ENCODE data around the gene RERE. TPM values are rescaled to one million over a fixed set of nuclear protein-coding genes. Genes with fewer than 3 reads are reported as not detected.
"Not testable (repeated sequence)": the region's sequence is repeated elsewhere in the genome, so short reads cannot be mapped to it uniquely, and the experiment has no call there.

Gene RERE
- total RNA-seq, 2 experiments from 2014 or later = 73.1 to 211 TPM

DNA sequence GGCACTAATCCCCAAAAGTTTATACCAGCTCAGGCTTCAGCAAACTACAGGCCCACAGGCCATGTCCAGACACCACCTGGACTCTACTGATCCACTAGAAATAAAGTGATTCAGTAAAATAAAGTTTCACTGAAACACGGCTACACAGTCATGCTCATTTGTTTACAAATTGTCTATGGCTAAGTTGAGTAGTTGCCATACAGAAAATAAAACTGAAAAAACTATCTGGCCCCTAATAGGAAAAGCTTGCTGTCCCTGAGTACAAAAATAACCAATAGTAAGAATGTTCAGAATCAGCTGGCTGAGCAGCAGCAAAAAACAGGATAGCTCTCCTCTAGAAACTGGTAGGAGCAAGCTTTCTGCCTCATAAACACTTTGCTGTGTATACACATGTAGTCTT lies 221.5 kb downstream of the RERE start:
- peaks cover 9% of the 10 kb centered on the region; the same call in 1 of the 2 replicates for H3K36me3 ChIP-seq (ENCODE audit: insufficient read depth, low read length)
- H4K20me1 ChIP-seq (ENCODE audit: insufficient read depth, low read length) = no peaks in the 10 kb centered on the region
- no peak for DNase-seq (ENCODE audit: low spot score)
- no peak overlapping the region for H3K4me2 ChIP-seq (ENCODE audit: low read length)
- no peak overlapping the region for H2AFZ ChIP-seq (ENCODE audit: low read length)
- ChIA-PET CTCF (ENCODE audit: unreplicated experiment) (no interaction called here), POLR2A (interaction anchor here (0.6 to 1.0 kb wide), 4 partner anchors 32 to 531 kb away, joined by 3 to 4 read pairs (median 4); no protein-coding TSS in a partner anchor)
- no peaks in the 10 kb centered on the region for H3K4me1 ChIP-seq (ENCODE audit: insufficient read depth, low read length, poor library complexity, severe bottlenecking)
- no peaks in the 10 kb centered on the region for H3K9me2 ChIP-seq (ENCODE audit: insufficient read depth, low read length)
- intact Hi-C loops (cut with micrococcal nuclease; ENCODE audit: unreplicated experiment) = no loop called here
- no peak overlapping the region for H3K4me3 ChIP-seq (ENCODE audit: low read depth, low read length, poor library complexity, severe bottlenecking)
- H3K79me2 ChIP-seq (ENCODE audit: insufficient read depth, low read depth, low read length) = no peaks in the 10 kb centered on the region
- no peak overlapping the region for H3K27ac ChIP-seq (ENCODE audit: low read depth, low read length, poor library complexity, severe bottlenecking)
- BruUV-seq (replicated peaks) = no TSS peak
- no peak for TF ChIP-seq EZH2phosphoT487 (IDR thresholded peaks at IDR 0.05; ENCODE audit: borderline replicate concordance, low read depth, low read length)
- TF ChIP-seq, protein P1, sequence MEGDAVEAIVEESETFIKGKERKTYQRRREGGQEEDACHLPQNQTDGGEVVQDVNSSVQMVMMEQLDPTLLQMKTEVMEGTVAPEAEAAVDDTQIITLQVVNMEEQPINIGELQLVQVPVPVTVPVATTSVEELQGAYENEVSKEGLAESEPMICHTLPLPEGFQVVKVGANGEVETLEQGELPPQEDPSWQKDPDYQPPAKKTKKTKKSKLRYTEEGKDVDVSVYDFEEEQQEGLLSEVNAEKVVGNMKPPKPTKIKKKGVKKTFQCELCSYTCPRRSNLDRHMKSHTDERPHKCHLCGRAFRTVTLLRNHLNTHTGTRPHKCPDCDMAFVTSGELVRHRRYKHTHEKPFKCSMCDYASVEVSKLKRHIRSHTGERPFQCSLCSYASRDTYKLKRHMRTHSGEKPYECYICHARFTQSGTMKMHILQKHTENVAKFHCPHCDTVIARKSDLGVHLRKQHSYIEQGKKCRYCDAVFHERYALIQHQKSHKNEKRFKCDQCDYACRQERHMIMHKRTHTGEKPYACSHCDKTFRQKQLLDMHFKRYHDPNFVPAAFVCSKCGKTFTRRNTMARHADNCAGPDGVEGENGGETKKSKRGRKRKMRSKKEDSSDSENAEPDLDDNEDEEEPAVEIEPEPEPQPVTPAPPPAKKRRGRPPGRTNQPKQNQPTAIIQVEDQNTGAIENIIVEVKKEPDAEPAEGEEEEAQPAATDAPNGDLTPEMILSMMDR (conservative IDR thresholded peaks at IDR 0.05; ENCODE audit: low read length) = no peak
- 0 out of 2 replicates have a peak, but pooled peaks cover 6% of the 10 kb centered on the region for H3K9me3 ChIP-seq (ENCODE audit: low read length)

DNA sequence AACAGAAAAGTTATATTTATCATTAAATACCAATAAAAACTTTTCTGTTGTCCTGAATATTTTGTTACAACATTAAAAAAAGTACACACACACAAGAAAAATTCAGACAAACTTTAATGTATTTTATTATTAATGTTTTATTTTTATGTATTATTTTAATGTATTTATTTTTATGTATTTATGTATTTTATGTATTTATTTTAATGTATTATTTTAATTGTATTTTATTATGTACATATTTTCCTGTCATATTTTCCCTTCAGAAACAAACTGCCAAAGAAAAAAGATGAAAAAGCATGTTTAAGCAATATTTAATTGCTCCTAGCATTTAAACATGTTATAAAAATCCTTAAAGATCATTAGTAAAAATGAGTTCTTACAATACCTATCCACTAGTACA lies 222.1 kb downstream of the RERE start:
- Histone ChIP-seq H3K27ac (ENCODE audit: low read depth, low read length, poor library complexity, severe bottlenecking) (no peak overlapping the region), H2AFZ (ENCODE audit: low read length) (no peak overlapping the region), H3K9me2 (ENCODE audit: insufficient read depth, low read length) (no peaks in the 10 kb centered on the region), H3K79me2 (ENCODE audit: insufficient read depth, low read depth, low read length) (no peaks in the 10 kb centered on the region), H3K4me1 (ENCODE audit: insufficient read depth, low read length, poor library complexity, severe bottlenecking) (no peaks in the 10 kb centered on the region), H4K20me1 (ENCODE audit: insufficient read depth, low read length) (no peaks in the 10 kb centered on the region), H3K4me3 (ENCODE audit: low read depth, low read length, poor library complexity, severe bottlenecking) (no peak overlapping the region), H3K4me2 (ENCODE audit: low read length) (no peak overlapping the region), H3K9me3 (ENCODE audit: low read length) (0 out of 2 replicates have a peak, but pooled peaks cover 6% of the 10 kb centered on the region), H3K36me3 (ENCODE audit: insufficient read depth, low read length) (peaks cover 9% of the 10 kb centered on the region; the same call in 1 of the 2 replicates)
- POLR2A ChIA-PET = interaction anchor here (0.6 kb wide), 1 partner anchor 28 kb away, joined by 3 read pairs; no protein-coding TSS in a partner anchor
- CTCF ChIA-PET (ENCODE audit: unreplicated experiment) = no interaction called here
- BruUV-seq (replicated peaks) = no TSS peak
- no peak for TF ChIP-seq EZH2phosphoT487 (IDR thresholded peaks at IDR 0.05; ENCODE audit: borderline replicate concordance, low read depth, low read length)
- TF ChIP-seq, protein P1 (conservative IDR thresholded peaks at IDR 0.05; ENCODE audit: low read length) = no peak
- intact Hi-C loops (cut with micrococcal nuclease; ENCODE audit: unreplicated experiment) = no loop called here
- DNase-seq (ENCODE audit: low spot score) = no peak

GRCh38 chr1:8593292-8593691 lies 224.1 kb downstream of the RERE start:
- H3K36me3 ChIP-seq (ENCODE audit: insufficient read depth, low read length); H3K4me3 ChIP-seq (ENCODE audit: low read depth, low read length, poor library complexity, severe bottlenecking); BruUV-seq (replicated peaks); intact Hi-C loops (cut with micrococcal nuclease; ENCODE audit: unreplicated experiment); POLR2A ChIA-PET; DNase-seq (ENCODE audit: low spot score); H3K4me2 ChIP-seq (ENCODE audit: low read length); H3K27ac ChIP-seq (ENCODE audit: low read depth, low read length, poor library complexity, severe bottlenecking); H3K9me3 ChIP-seq (ENCODE audit: low read length); H3K79me2 ChIP-seq (ENCODE audit: insufficient read depth, low read depth, low read length); H3K4me1 ChIP-seq (ENCODE audit: insufficient read depth, low read length, poor library complexity, severe bottlenecking); H4K20me1 ChIP-seq (ENCODE audit: insufficient read depth, low read length); H3K9me2 ChIP-seq (ENCODE audit: insufficient read depth, low read length); H2AFZ ChIP-seq (ENCODE audit: low read length): not testable (repeated sequence)
- CTCF ChIA-PET (ENCODE audit: unreplicated experiment) = interaction anchor here (1.0 kb wide), 1 partner anchor 16 kb away, joined by 3 read pairs; no protein-coding TSS in a partner anchor

All from OCI-LY7 (cell line).